ENCODE data around the gene LAMA5.

- TF ChIP-seq, protein P1, sequence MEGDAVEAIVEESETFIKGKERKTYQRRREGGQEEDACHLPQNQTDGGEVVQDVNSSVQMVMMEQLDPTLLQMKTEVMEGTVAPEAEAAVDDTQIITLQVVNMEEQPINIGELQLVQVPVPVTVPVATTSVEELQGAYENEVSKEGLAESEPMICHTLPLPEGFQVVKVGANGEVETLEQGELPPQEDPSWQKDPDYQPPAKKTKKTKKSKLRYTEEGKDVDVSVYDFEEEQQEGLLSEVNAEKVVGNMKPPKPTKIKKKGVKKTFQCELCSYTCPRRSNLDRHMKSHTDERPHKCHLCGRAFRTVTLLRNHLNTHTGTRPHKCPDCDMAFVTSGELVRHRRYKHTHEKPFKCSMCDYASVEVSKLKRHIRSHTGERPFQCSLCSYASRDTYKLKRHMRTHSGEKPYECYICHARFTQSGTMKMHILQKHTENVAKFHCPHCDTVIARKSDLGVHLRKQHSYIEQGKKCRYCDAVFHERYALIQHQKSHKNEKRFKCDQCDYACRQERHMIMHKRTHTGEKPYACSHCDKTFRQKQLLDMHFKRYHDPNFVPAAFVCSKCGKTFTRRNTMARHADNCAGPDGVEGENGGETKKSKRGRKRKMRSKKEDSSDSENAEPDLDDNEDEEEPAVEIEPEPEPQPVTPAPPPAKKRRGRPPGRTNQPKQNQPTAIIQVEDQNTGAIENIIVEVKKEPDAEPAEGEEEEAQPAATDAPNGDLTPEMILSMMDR (conservative IDR thresholded peaks at IDR 0.05 in 1 of 2, IDR thresholded peaks at IDR 0.05 in 1 of 2; ENCODE audit: extremely low read depth in 1 of 2, insufficient read depth in 1 of 2, low read depth in 1 of 2, low read length in 2 of 2) = no peak
- TF ChIP-seq EZH2 (IDR thresholded peaks at IDR 0.05; ENCODE audit: borderline replicate concordance, low read length) = no peak
Observed at GRCh38 chr20:62395311-62396242, 28.5 kb upstream of the LAMA5 start.

Measured in mammary epithelial cell (primary cell).